AML-193 (cell line): ENCODE results near the gene JOSD2.

Experiments
- DNase-seq, 2 experiments: peaks; one replicate each; lab custom pipeline; 2025; lab: John Stamatoyannopoulos, UW

JOSD2 gene

GRCh38 chr19:50512999-50513745, 2.2 kb upstream of the JOSD2 start:
- no peak for DNase-seq

GRCh38 chr19:50512112-50512998, 1.4 kb upstream of the JOSD2 start:
- DNase-seq, result no peak

GRCh38 chr19:50510700-50511068, 307 bp downstream of the JOSD2 start:
- DNase-seq, result no peak

GRCh38 chr19:50510121-50510670, 795 bp downstream of the JOSD2 start:
- DNase-seq, result no peak

DNA sequence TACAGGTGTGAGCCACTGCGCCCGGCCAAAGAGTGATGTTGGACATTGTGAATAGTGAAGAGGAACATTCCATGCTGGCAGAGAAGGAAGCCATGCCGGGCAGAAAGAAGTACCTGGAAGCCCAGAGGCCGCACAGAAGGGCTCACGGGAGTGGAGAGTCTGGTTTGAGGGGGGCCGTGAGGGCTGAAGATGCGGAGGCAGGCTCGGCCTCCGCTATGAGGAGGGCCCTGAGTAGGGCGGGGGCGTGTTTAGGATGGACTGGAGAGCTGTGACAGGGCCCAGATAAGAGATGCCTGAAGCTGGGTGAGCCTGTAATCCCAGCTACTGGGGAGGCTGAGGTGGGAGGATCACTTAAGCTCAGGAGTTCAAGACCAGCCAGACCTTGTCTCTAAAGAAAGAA, 1.6 kb downstream of the JOSD2 start:
- no peak for DNase-seq

DNA sequence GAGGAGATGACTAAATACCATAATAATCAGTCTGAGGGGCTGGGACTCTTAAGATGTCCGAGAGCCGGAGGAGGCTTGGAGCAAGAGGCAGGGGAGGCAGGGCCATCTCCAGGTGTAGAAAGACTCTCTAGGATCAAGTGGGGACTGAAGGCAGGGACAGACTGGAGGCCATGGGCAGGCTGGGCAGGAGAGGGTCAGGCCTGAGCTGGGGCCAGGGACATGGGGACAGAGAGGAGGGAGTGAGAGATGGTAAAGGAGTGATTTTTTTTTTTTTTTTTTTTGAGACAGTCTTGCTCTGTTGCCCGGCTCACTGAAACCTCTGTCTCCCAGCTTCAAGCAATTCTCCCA, 2.2 kb downstream of the JOSD2 start:
- DNase-seq, result no peak

DNA sequence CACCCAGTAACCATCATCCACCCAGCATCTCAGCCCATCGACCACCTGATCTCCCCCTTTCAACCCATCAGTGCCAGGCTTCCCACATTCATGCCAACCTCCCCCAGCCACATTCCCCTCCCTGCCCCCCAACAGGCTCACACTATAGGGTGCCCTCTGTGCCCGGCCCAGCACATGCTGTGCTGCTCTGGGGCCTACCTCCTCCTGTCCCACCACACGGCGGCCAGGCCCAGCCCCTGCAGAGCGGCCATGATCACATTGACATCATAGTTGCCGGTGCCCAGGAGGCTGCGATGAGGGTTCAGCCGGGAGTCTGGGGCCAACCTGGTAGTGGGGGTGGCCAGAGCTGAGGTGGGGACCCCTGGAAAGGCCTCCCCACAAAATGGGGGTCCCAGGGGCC, 3.6 kb downstream of the JOSD2 start:
- DNase-seq, result no peak

DNA sequence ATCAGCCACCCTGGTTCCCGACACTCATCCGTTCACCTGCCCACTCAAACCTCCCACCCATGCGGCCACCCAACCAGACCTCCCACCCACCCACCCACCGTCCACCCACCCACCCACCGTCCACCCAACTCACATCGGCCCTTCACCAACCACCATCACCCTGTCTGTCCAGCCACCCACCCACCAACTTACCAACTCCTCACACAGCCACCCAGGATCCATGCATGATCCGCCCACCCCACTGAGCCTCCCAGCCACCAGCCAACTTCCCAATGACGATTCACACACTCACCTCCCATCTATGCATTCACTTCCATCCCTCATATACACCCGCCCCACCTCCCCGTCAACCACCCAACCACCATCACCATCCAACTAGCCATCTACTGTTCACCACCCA, 4.3 kb downstream of the JOSD2 start:
- DNase-seq, result no peak

DNA sequence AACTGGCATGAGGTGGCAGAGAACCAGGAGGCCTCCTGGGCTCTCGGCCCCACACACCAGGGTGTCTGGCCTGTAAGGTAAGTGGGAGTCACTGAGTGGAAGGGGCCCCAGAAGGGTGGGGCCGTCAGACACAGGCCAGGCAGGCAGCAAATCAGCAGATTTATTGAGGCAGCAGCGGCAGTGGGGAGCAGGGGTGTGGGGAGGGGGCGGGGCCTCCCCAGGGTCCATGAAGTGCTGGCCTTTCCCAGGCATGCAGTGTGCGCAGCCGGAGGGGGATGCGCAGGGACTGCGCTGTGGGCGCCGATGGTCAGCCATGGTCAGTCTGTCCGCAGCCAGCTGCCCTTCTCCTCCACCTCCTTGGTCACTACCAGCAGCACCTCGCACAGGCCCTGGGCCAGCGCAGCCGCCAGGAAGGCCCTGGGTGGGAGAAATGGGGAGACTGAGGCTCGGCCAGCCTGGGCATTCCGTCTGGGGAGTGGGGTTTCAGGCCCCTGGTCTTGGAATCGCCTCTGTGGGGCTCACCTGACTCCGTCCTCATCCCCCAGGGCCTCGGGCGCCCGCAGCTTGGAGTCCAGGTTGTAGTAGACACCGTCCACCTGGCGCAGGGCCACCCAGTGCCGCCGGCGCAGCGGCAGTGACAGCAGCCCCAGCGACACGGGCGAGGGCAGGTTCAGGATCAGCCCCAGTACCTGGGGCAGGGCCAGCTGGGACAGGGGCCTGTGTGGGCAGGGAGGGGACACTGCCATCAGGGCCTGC, 5.0 kb downstream of the JOSD2 start:
- no peak for DNase-seq

DNA sequence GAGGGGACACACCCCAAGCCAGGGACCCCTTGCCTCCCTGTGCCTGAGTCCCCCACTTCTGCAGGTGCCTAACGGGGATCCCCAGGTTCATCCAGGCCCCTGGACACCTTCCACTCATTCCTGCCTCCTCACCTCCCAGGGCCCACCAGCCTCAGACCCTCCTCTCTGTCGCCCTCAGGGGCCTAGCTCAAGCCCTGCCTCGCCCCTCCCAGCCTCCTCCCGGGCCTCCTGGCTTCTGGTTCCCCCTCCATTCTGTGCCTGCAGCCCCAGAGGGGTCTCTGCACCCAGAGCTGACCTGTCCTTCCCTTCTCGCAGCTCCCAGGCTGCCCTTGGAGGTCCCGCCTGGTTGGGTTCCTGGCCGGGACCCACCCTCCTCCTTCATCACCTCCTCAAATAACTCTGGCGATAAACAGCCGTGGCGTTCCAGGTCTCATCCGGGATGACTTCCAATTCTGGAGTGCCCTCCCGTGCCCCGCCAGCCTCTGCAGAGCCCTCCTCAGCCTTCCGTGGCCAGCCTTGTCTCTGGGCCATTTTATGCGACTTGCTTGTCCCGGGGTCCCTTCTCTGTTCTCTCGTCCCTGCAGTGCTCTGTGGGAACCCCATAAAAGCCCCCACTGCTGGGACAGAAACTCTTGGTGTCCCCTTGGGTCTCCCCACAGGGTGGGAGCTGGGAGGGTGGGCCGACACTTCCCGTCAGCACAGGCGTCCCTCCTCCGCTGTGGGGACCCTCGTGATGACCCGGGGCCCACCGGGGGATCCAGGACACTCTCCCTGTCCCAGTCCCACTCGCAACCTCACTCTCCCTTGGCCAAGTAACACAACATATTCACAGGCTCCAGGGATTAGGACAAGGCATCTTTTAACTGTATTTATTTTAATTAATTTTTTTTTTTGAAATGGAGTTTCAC, 9.2 kb downstream of the JOSD2 start:
- DNase-seq, result no peak

DNA sequence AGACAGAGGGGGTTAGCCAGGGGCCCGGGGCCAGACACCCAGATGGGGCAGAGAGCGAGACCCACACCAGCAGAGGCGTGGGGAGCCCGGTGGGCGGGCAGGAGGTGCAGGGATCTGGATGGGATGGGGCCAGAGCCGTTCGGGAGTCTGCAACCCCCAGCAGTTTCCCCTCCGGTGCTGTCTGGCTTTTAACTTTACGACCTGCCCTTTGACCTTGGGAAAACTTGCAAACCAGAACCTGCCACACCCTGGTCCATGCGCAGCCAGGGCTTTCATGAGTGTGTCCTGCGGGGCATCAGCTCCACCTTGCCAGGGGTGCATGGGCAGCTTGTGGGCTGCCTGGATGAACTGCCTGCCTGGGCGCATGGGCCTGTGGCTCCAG, 9.8 kb downstream of the JOSD2 start:
- no peak for DNase-seq

DNA sequence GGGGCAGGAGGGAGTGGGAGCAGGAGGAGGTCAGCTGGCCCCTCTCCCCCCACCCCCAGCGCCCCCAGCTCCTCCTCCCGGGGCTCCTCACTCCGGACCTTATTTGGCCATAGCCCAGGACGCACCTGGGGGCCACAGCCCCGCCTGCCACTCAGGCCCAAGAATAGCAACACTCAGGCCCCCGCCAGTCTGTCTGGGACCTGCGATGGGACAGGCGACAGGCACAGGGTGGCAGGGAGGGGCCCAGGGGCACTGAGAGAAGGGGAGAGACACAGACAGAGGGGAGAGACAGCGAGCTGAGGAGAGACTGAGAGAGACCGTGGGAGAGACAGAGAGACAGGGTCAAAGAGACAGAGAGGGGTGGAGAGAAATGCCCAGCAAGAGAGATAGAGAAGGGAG, 10.2 kb downstream of the JOSD2 start:
- no peak for DNase-seq

DNA sequence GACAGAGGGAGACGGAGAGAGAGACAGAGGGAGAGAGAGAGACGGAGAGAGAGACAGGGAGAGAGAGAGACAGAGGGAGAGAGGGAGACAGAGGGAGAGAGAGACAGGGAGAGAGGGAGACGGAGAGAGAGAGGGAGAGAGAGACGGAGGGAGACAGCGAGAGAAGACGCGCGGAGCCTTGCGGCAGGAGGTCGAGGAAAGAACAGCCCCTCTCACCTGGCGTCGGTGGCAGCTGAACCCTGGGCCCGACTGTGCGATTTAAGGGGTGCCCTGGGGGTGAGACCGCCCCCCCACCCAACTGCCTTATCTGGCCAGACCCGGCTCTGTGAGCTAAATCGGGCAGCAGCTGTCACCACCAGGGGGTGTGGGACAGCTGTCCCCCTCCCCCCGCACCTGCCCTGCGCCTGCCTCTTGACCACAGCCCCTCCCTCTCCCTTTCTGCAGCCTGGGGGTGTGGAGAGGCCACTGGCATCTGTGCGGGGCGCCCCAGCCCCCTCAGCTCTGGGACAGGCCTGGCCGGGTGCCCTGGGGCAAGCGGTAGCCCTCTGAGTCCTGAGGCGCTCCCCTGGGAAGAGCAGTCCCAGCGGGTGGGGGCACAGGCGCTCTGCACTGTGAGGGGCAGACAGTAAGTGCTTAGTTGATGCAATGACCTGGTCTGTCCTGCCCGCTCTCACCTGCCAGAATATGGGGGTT, 10.8 kb downstream of the JOSD2 start:
- DNase-seq, result no peak

- DNase-seq, result no peak
These were observed 12.6 kb downstream of the JOSD2 start for GRCh38 chr19:50498219-50499056.

DNA sequence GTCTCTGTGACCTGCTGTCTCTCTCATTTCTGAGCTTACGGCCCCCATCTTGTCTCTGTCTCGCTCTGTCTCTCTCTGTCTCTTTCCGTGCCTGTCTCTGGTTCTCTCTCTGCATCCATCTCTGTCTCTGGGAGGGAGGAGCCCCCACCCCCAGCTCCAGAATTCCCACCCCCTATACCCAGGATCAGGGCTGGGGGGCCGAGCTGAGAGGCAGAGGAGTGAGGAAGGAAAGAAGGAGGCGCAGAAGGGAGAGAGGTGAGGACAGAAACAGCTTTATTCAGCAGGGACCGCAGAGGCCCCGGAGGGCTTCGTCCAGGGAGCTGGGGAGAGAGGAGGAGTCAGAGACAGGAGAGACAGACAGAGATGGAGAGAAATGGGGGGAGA, 14.0 kb downstream of the JOSD2 start:
- no peak for DNase-seq

DNA sequence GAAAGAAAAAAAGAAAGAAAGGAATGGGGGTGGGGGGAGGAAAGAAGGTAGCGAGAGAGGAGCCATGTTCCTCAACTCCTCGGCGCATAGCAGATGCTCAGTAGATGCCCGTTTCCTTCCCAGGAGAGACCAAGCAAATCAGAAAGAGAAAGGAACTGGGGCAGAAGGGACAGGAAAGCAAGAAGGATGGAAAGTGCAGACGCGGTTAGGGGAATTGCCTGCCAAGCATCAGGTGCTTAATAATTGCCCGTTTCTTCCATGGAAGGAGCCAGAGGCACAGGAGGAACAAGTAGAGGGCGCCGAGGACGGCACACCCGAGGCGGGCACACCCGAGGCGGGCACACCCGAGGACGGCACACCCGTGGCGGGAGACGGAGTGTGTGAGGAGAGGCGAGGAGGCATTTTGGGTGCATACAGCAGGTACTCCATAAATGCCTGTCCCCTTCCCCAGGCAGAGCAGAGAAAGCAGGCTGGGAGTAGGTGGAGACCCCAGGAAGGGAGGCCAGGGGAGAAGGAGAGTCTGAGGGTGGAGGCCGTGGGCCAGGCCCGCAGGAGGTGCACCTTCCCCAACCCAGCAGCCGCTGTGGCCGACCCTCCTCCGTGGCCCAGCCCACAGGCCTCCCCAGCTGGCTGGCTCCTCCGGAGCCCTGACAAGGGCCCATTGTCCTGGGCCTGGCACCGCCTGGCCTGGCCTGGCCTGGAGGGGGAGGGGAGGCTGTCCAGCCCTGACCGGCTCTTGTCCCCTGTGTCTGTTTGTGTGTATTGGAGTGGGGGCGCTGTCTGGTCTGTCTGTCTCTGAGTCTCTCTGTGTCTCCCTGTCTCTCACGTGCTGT, 14.6 kb downstream of the JOSD2 start:
- no peak for DNase-seq

DNA sequence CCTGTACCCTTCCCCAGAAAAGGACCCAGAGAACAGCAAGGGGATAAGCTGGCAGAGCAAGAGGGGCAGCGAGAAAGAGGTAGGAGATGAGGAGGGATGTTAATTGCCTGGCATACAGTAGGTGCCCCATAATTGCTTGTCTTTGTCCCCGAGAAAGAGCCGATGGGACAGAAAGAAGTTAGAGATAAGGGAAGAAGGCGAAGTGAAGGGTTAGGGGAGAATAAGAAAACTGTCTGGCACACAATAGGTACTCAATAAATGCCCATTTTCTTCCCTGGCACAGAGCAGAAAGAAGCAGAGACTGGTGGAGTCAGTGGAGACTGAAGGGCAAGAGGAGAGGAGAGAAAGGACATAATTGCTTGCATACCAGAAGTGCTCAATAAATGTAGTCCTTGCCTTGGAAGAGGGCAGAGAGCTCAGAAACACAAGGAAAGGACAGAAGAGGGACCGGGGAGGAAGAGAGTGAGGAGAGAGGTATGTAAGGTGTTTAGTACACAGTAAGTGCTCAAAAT, 15.9 kb downstream of the JOSD2 start:
- no peak for DNase-seq

- DNase-seq, result no peak
These were observed 16.6 kb downstream of the JOSD2 start for GRCh38 chr19:50494186-50495019.
